HG02970 (cell line): ENCODE measurements around the gene CCDC148.
"Not testable (repeated sequence)": the region's sequence is repeated elsewhere in the genome, so short reads cannot be mapped to it uniquely, and the experiment has no call there.

Experiments
- ATAC-seq: cut with Tn5 transposase; IDR thresholded peaks from one replicate; pipeline ENCODE4 v1.9.1; 2021; ENCODE audit warnings: mild to moderate bottlenecking, moderate library complexity, moderate number of reproducible peaks; ENCODE audit not compliant: unreplicated experiment, low FRiP score

Gene CCDC148

DNA sequence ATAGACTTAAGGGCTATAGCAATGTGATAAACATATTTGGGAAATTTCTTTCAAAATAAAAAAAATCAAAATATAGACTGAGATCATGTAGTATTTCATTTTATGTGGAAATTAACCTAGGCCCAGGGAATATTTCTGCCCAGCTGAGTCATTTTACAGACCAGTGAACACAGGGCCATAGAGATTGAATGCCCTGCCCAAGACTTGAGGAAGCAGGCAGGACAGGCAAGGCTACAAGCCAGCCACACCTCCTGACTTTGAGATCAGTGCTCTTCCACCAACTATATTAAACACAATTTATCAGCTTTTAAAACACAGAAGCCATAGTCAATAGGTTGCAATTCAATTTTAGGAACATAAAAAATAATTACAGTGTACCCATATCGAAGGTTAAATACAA lies 12.9 kb downstream of the CCDC148 start:
- ATAC-seq: no peak

DNA sequence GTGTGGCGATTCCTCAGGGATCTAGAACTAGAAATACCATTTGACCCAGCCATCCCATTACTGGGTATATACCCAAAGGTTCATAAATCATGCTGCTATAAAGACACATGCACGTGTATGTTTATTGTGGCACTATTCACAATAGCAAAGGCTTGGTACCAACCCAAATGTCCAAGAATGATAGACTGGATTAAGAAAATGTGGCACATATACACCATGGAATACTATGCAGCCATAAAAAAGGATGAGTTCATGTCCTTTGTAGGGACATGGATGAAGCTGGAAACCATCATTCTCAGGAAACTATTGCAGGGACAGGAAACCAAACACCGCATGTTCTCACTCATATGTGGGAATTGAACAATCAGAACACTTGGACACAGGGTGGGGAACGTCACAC lies 17.5 kb downstream of the CCDC148 start:
- ATAC-seq: not testable (repeated sequence)

DNA sequence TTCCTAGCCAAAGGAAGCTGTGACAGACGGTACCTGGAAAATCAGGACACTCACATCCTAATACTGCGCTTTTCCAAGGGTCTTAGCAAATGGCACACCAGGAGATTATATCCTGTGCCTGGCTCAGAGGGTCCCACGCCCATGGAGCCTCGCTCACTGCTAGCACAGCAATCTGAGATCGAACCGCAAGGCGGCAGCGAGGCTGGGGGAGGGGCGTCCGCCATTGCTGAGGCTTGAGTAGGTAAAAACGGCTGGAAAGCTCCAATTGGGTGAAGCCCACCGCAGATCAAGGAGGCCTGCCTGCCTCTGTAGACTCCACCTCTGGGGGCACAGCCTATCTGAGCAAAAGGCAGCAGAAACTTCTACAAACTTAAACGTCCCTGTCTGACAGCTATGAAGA lies 22.8 kb downstream of the CCDC148 start:
- not testable (repeated sequence) for ATAC-seq

- ATAC-seq: no peak
Observed at GRCh38 chr2:158432117-158432516, 24.4 kb downstream of the CCDC148 start.

DNA sequence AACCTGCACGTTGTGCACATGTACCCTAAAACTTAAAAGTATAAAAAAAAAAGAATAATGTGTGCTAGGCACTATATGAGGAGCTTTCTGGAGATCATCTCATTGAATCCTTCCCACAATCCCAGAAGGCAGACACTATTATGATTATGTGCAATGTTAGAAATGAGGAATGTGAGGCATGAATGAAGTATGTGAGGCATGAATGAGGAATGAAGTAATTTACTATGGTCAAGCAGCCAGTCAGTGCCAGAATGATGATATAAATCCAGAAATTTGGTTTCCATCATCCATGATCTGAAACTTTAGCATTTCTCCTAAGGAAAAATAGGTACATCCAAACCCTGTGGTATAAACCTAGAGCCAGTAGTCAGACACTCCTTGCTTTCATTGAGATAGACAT lies 42.0 kb downstream of the CCDC148 start:
- no peak for ATAC-seq

DNA sequence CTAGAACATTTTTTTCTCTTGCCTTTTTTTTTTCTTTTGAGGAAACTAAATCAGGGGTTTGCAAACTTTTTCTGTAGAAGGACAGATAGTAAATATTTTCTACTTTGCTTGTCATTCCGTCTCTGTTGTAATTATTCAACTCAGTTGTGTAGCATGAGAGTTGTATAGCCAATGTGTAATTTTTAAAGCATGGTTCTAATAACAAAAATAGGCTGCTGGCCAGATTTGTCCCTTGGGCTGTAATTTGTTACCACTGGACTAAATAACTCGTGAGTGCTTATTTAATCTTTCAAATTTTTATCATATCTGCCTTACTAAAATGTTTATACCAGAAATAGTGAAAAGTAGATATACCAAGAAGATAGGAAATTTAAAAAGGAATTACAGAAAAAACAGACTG lies 43.0 kb downstream of the CCDC148 start:
- no peak for ATAC-seq

GRCh38 chr2:158412206-158412605 lies 44.3 kb downstream of the CCDC148 start:
- ATAC-seq: no peak

- ATAC-seq: no peak
Observed at GRCh38 chr2:158411748-158412147, 44.8 kb downstream of the CCDC148 start.

DNA sequence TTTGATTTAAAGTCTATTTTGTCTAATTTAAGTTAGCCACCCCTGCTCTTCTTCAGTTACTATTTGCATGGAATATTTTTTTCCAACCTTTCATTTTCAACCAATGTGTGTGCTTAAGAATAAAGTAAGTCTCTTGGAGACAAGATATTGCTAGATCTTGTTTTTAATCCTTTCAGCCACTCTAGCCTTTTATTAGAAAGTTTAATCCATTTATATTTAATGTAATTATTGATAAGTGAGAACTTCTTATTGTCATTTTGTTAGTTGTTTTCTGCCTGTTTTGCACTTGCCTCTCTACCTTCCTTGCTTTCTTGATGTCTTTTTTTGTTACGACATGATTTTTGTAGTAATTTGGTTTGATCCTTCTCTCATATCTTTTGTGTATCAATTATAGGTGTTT lies 46.4 kb downstream of the CCDC148 start:
- ATAC-seq: no peak

GRCh38 chr2:158407031-158407430 lies 49.5 kb downstream of the CCDC148 start:
- ATAC-seq: no peak

DNA sequence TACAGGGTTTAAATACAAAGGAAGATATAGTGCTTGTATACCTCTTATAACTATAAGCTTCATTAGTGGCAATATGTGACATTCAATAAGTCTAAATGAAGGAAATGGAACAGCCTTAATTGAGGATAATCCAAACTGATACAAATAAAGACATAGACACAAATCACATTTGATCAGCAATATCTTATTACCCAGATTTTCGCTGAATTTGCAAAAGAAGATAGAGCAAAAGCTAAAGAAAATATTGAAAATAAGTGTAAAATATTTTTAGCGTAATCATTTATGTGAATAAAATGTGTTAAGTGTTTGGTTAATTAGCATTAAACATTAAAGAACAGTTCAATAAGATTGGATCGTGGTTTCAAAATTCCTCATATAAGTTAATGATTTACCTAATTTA lies 51.2 kb downstream of the CCDC148 start:
- ATAC-seq: no peak

GRCh38 chr2:158403237-158403636 lies 53.3 kb downstream of the CCDC148 start:
- no peak for ATAC-seq

GRCh38 chr2:158402665-158403064 lies 53.9 kb downstream of the CCDC148 start:
- ATAC-seq: no peak

GRCh38 chr2:158395166-158395565 lies 61.4 kb downstream of the CCDC148 start:
- ATAC-seq: no peak

- ATAC-seq: no peak
Observed at GRCh38 chr2:158394453-158394852, 62.1 kb downstream of the CCDC148 start.

GRCh38 chr2:158393886-158394285 lies 62.7 kb downstream of the CCDC148 start:
- no peak for ATAC-seq

- ATAC-seq: no peak
Observed at GRCh38 chr2:158392687-158393086, 63.9 kb downstream of the CCDC148 start.

- ATAC-seq: no peak
Observed at GRCh38 chr2:158391876-158392275, 64.7 kb downstream of the CCDC148 start.

DNA sequence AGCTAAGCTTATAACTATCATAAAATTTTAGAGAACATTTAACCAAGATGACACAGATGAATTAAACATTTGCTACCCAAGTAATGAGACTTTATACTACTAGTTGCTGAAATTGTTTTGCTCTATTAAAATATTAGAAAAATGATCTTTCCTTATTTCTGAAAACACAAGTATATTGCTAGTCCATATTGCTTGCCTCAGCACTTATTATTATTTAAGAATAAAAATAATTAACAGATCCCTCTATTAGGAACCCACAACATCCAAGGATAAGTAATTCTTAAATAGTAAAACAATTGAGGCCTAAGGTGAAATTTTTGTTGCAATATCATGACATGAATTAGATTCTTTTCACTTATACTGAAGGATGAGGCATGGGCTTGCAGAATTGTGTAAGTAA lies 65.2 kb downstream of the CCDC148 start:
- ATAC-seq: no peak

- no peak for ATAC-seq
Observed at GRCh38 chr2:158388159-158388558, 68.4 kb downstream of the CCDC148 start.

- ATAC-seq: no peak
Observed at GRCh38 chr2:158385646-158386045, 70.9 kb downstream of the CCDC148 start.

DNA sequence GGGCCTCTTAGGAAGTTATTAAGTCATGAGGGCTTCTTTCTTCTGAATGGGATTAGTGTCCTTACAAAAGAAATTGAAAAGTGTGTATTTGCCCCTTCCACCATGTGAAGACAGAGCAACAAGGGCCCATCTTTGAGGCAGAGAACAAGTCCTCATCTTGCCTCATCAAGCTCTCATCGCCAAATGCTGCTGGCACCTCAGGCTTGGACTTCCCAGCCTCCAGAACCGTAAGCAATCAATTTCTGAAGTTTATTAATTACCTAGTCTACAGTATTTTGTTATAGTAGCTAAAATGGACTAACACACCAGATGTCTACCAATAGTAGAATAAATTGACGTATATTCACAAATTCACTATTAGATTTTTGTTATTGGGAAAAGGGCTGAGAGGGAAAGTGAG lies 74.6 kb downstream of the CCDC148 start:
- no peak for ATAC-seq

- no peak for ATAC-seq
Observed at GRCh38 chr2:158381205-158381604, 75.3 kb downstream of the CCDC148 start.
